ENCODE data around the gene UBE4B. TPM values are rescaled to one million over a fixed set of nuclear protein-coding genes. Genes with fewer than 3 reads are reported as not detected.

Gene UBE4B
- total and polyA plus RNA-seq, 2 experiments from 2014 or later: 28.4 to 115 TPM

- no peaks in the 10 kb centered on the region for H3K27me3 ChIP-seq (ENCODE audit: insufficient read depth)
- H3K4me3 Mint-ChIP-seq: no peak overlapping the region
- no peak overlapping the region for H2AFZ ChIP-seq
- peaks cover 24% of the 10 kb centered on the region for H3K9me3 Mint-ChIP-seq
- peaks cover 100% of the 10 kb centered on the region for H3K79me2 ChIP-seq (replicated peaks; ENCODE audit: insufficient read depth)
- peaks cover 26% of the 10 kb centered on the region for H3K36me3 Mint-ChIP-seq (ENCODE audit: low read depth)
- no peak overlapping the region for H3K4me2 ChIP-seq
- no peaks in the 10 kb centered on the region for H3K36me3 ChIP-seq (ENCODE audit: insufficient read depth)
- TF ChIP-seq STAT1 (IDR thresholded peaks at IDR 0.05; ENCODE audit: unreplicated experiment) (no peak), EZH2phosphoT487 (IDR thresholded peaks at IDR 0.05; ENCODE audit: unreplicated experiment) (no peak), NANOG (IDR thresholded peaks at IDR 0.05; ENCODE audit: borderline replicate concordance) (no peak), ZNF114 (CRISPR knock-in tag; IDR thresholded peaks at IDR 0.05) (no peak), EZH2 (IDR thresholded peaks at IDR 0.05; ENCODE audit: low read depth, unreplicated experiment) (no peak), JUNB (IDR thresholded peaks at IDR 0.05; ENCODE audit: unreplicated experiment) (no peak), POLR2AphosphoS5 (IDR thresholded peaks at IDR 0.05; ENCODE audit: low read depth) (no peak), ZNF331 (CRISPR knock-in tag; IDR thresholded peaks at IDR 0.05; ENCODE audit: low read depth) (no peak)
- TF ChIP-seq, protein P1, sequence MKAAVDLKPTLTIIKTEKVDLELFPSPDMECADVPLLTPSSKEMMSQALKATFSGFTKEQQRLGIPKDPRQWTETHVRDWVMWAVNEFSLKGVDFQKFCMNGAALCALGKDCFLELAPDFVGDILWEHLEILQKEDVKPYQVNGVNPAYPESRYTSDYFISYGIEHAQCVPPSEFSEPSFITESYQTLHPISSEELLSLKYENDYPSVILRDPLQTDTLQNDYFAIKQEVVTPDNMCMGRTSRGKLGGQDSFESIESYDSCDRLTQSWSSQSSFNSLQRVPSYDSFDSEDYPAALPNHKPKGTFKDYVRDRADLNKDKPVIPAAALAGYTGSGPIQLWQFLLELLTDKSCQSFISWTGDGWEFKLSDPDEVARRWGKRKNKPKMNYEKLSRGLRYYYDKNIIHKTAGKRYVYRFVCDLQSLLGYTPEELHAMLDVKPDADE (IDR thresholded peaks at IDR 0.05): no peak
- TF ChIP-seq, protein P2, sequence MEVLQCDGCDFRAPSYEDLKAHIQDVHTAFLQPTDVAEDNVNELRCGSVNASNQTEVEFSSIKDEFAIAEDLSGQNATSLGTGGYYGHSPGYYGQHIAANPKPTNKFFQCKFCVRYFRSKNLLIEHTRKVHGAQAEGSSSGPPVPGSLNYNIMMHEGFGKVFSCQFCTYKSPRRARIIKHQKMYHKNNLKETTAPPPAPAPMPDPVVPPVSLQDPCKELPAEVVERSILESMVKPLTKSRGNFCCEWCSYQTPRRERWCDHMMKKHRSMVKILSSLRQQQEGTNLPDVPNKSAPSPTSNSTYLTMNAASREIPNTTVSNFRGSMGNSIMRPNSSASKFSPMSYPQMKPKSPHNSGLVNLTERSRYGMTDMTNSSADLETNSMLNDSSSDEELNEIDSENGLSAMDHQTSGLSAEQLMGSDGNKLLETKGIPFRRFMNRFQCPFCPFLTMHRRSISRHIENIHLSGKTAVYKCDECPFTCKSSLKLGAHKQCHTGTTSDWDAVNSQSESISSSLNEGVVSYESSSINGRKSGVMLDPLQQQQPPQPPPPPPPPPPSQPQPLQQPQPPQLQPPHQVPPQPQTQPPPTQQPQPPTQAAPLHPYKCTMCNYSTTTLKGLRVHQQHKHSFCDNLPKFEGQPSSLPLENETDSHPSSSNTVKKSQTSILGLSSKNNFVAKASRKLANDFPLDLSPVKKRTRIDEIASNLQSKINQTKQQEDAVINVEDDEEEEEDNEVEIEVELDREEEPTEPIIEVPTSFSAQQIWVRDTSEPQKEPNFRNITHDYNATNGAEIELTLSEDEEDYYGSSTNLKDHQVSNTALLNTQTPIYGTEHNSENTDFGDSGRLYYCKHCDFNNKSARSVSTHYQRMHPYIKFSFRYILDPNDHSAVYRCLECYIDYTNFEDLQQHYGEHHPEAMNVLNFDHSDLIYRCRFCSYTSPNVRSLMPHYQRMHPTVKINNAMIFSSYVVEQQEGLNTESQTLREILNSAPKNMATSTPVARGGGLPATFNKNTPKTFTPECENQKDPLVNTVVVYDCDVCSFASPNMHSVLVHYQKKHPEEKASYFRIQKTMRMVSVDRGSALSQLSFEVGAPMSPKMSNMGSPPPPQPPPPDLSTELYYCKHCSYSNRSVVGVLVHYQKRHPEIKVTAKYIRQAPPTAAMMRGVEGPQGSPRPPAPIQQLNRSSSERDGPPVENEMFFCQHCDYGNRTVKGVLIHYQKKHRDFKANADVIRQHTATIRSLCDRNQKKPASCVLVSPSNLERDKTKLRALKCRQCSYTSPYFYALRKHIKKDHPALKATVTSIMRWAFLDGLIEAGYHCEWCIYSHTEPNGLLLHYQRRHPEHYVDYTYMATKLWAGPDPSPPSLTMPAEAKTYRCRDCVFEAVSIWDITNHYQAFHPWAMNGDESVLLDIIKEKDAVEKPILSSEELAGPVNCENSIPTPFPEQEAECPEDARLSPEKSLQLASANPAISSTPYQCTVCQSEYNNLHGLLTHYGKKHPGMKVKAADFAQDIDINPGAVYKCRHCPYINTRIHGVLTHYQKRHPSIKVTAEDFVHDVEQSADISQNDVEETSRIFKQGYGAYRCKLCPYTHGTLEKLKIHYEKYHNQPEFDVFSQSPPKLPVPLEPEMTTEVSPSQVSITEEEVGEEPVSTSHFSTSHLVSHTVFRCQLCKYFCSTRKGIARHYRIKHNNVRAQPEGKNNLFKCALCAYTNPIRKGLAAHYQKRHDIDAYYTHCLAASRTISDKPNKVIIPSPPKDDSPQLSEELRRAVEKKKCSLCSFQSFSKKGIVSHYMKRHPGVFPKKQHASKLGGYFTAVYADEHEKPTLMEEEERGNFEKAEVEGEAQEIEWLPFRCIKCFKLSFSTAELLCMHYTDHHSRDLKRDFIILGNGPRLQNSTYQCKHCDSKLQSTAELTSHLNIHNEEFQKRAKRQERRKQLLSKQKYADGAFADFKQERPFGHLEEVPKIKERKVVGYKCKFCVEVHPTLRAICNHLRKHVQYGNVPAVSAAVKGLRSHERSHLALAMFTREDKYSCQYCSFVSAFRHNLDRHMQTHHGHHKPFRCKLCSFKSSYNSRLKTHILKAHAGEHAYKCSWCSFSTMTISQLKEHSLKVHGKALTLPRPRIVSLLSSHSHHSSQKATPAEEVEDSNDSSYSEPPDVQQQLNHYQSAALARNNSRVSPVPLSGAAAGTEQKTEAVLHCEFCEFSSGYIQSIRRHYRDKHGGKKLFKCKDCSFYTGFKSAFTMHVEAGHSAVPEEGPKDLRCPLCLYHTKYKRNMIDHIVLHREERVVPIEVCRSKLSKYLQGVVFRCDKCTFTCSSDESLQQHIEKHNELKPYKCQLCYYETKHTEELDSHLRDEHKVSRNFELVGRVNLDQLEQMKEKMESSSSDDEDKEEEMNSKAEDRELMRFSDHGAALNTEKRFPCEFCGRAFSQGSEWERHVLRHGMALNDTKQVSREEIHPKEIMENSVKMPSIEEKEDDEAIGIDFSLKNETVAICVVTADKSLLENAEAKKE (CRISPR knock-in tag; IDR thresholded peaks at IDR 0.05): no peak
- TF ChIP-seq, protein P3, sequence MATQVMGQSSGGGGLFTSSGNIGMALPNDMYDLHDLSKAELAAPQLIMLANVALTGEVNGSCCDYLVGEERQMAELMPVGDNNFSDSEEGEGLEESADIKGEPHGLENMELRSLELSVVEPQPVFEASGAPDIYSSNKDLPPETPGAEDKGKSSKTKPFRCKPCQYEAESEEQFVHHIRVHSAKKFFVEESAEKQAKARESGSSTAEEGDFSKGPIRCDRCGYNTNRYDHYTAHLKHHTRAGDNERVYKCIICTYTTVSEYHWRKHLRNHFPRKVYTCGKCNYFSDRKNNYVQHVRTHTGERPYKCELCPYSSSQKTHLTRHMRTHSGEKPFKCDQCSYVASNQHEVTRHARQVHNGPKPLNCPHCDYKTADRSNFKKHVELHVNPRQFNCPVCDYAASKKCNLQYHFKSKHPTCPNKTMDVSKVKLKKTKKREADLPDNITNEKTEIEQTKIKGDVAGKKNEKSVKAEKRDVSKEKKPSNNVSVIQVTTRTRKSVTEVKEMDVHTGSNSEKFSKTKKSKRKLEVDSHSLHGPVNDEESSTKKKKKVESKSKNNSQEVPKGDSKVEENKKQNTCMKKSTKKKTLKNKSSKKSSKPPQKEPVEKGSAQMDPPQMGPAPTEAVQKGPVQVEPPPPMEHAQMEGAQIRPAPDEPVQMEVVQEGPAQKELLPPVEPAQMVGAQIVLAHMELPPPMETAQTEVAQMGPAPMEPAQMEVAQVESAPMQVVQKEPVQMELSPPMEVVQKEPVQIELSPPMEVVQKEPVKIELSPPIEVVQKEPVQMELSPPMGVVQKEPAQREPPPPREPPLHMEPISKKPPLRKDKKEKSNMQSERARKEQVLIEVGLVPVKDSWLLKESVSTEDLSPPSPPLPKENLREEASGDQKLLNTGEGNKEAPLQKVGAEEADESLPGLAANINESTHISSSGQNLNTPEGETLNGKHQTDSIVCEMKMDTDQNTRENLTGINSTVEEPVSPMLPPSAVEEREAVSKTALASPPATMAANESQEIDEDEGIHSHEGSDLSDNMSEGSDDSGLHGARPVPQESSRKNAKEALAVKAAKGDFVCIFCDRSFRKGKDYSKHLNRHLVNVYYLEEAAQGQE (IDR thresholded peaks at IDR 0.05; ENCODE audit: unreplicated experiment): no peak
- H3K4me3 ChIP-seq: no peak overlapping the region
- no peak for DNase-seq (ENCODE audit: low spot score)
- H3K27ac ChIP-seq (ENCODE audit: low read depth): no peak overlapping the region
- no peaks in the 10 kb centered on the region for H3K4me1 Mint-ChIP-seq
- H3K4me1 ChIP-seq (ENCODE audit: insufficient read depth): peaks cover 7% of the 10 kb centered on the region; the same call in 1 of the 2 replicates
- ATAC-seq: no peak
- H3K27me3 Mint-ChIP-seq (ENCODE audit: insufficient read depth, low read depth, poor library complexity): no peaks in the 10 kb centered on the region
- peaks cover 60% of the 10 kb centered on the region for H4K20me1 ChIP-seq (replicated peaks; ENCODE audit: insufficient read depth)
- H3K27ac Mint-ChIP-seq: no peak overlapping the region; the same call in 1 of the 2 replicates
- H3F3A ChIP-seq (replicated peaks; ENCODE audit: low read depth): no peaks in the 10 kb centered on the region
- no peaks in the 10 kb centered on the region for H3K9me2 ChIP-seq (ENCODE audit: insufficient read depth)
Measured at GRCh38 chr1:10225573-10225972, 192.8 kb downstream of the UBE4B start.

Measured in GM23338 (cell line).